ENCODE measurements around the gene FTCD. TPM values are rescaled to one million over a fixed set of nuclear protein-coding genes. Genes with fewer than 3 reads are reported as not detected.

The FTCD gene
- polyA plus RNA-seq, 3 donors, result not detected

DNA sequence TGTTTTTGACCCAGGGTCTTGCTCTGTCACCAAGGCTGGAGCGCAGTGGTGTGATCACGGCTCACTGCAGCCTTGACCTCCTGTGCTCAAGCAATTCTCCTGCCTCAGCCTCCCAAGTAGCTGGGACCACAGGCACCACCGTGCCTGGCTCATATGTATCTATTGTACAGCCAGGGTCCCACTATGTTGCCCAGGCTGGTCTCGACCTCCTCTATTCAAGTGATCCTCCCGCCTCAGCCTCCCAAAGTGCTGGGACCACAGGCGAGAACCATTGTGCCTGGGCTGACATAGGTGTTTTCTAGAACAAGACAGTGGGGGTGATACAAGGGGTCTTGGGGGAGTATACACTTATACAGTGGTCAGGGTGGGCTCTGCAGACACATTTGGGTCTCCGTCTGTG, 17.5 kb downstream of the FTCD start:
- H3K27ac ChIP-seq (ENCODE audit: low read depth in 1 of 2, low read length in 2 of 2), result no peak overlapping the region
- TF ChIP-seq CTCF (IDR thresholded peaks at IDR 0.05), result no peak
- no peaks in the 10 kb centered on the region for H3K27me3 ChIP-seq (ENCODE audit: control insufficient read depth in 2 of 2, insufficient read depth in 2 of 2, low read length in 2 of 2)
- no peak overlapping the region for H3K9ac ChIP-seq (ENCODE audit: insufficient read depth, low read length, poor library complexity, severe bottlenecking)
- Mint-ChIP-seq H3K9me3 (peaks cover 0 to 8% (median 4%) of the 10 kb centered on the region in 7 donors), H3K4me1 (no peaks in the 10 kb centered on the region), H3K27me3 (ENCODE audit: low read depth in 3 of 3) (peaks cover 0 to 7% (median 7%) of the 10 kb centered on the region in 3 donors), H3K27ac (no peak overlapping the region), H3K4me3 (no peak overlapping the region), H3K36me3 (no peaks in the 10 kb centered on the region)
- no peak overlapping the region for H2AFZ ChIP-seq (ENCODE audit: insufficient read depth, low read depth, low read length, poor library complexity, severe bottlenecking)
- H3K79me2 ChIP-seq (ENCODE audit: insufficient read depth, low read length), result no peaks in the 10 kb centered on the region
- no peaks in the 10 kb centered on the region for H4K20me1 ChIP-seq (ENCODE audit: insufficient read depth, low read length)
- H3K4me2 ChIP-seq (replicated peaks; ENCODE audit: extremely low read depth, low read length, poor library complexity, severe bottlenecking), result no peak overlapping the region
- no peak overlapping the region for H3K4me3 ChIP-seq (replicated peaks in 1 of 3; ENCODE audit: low read depth in 2 of 3, low read length in 3 of 3)
- intact Hi-C loops (cut with micrococcal nuclease), result no loop called here
- H3K9me3 ChIP-seq (replicated peaks in 1 of 2; ENCODE audit: control insufficient read depth in 1 of 2, insufficient read depth in 1 of 2, low read length in 2 of 2), result peaks cover 0 to 8% of the 10 kb centered on the region in 2 donors
- WGBS (ENCODE audit: insufficient coverage), result 92% methylated on average over 7 of the region's 7 CpGs
- no peaks in the 10 kb centered on the region for H3K36me3 ChIP-seq (replicated peaks in 1 of 2; ENCODE audit: control insufficient read depth in 1 of 2, insufficient read depth in 2 of 2, low read length in 2 of 2)
- H3K4me1 ChIP-seq (ENCODE audit: control insufficient read depth in 1 of 2, insufficient read depth in 2 of 2, low read length in 2 of 2), result no peaks in the 10 kb centered on the region
- DNase-seq, result no peak

GRCh38 chr21:46136739-46137349, 18.5 kb downstream of the FTCD start:
- no peaks in the 10 kb centered on the region for H3K9me3 ChIP-seq (replicated peaks in 1 of 2; ENCODE audit: control insufficient read depth in 1 of 2, insufficient read depth in 1 of 2, low read length in 2 of 2)
- H3K27ac ChIP-seq (ENCODE audit: low read depth in 1 of 2, low read length in 2 of 2), result no peak overlapping the region
- no peaks in the 10 kb centered on the region for H3K27me3 ChIP-seq (ENCODE audit: control insufficient read depth in 2 of 2, insufficient read depth in 2 of 2, low read length in 2 of 2)
- no peak overlapping the region for H3K4me3 ChIP-seq (replicated peaks in 1 of 3; ENCODE audit: low read depth in 2 of 3, low read length in 3 of 3)
- no peaks in the 10 kb centered on the region for H3K4me1 ChIP-seq (ENCODE audit: control insufficient read depth in 1 of 2, insufficient read depth in 2 of 2, low read length in 2 of 2)
- Mint-ChIP-seq H3K36me3 (no peaks in the 10 kb centered on the region), H3K4me1 (no peaks in the 10 kb centered on the region), H3K9me3 (peaks cover 0 to under 1% (median 0%) of the 10 kb centered on the region in 7 donors), H3K27ac (no peak overlapping the region), H3K4me3 (no peak overlapping the region), H3K27me3 (ENCODE audit: low read depth in 3 of 3) (peaks cover 0 to 7% (median 7%) of the 10 kb centered on the region in 3 donors)
- H2AFZ ChIP-seq (ENCODE audit: insufficient read depth, low read depth, low read length, poor library complexity, severe bottlenecking), result no peak overlapping the region
- no peaks in the 10 kb centered on the region for H3K79me2 ChIP-seq (ENCODE audit: insufficient read depth, low read length)
- no peak for TF ChIP-seq CTCF (IDR thresholded peaks at IDR 0.05)
- no peak overlapping the region for H3K9ac ChIP-seq (ENCODE audit: insufficient read depth, low read length, poor library complexity, severe bottlenecking)
- H3K4me2 ChIP-seq (replicated peaks; ENCODE audit: extremely low read depth, low read length, poor library complexity, severe bottlenecking), result no peak overlapping the region
- 90% methylated on average over 22 of the region's 22 CpGs for WGBS (ENCODE audit: insufficient coverage)
- H4K20me1 ChIP-seq (ENCODE audit: insufficient read depth, low read length), result no peaks in the 10 kb centered on the region
- no peaks in the 10 kb centered on the region for H3K36me3 ChIP-seq (replicated peaks in 1 of 2; ENCODE audit: control insufficient read depth in 1 of 2, insufficient read depth in 2 of 2, low read length in 2 of 2)
- intact Hi-C loops (cut with micrococcal nuclease), result no loop called here
- DNase-seq, result no peak

All from CD14-positive monocyte (primary cell).